Trophoblast cell (in vitro differentiated cells and primary cell): ENCODE measurements around the gene PUS1.

Source experiments
- DNase-seq, 2 donors: peaks; one replicate each; pipeline ENCODE4 v3.0.0-alpha.2; 2016
- H2AFZ ChIP-seq: 2 replicates; pipeline ENCODE4 v1.6.1; 2013; ENCODE audit warnings: low read length, moderate library complexity, mild to moderate bottlenecking; ENCODE audit not compliant: insufficient read depth, poor library complexity
- H2AK5ac ChIP-seq: 2 replicates; pipeline ENCODE4 v1.6.1; 2013; ENCODE audit warnings: mild to moderate bottlenecking, low read length
- H2BK120ac ChIP-seq: 2 replicates; pipeline ENCODE4 v1.6.1; 2013; ENCODE audit warnings: low read length, mild to moderate bottlenecking, moderate library complexity; ENCODE audit not compliant: insufficient read depth, poor library complexity
- H2BK12ac ChIP-seq: 2 replicates; pipeline ENCODE4 v1.6.1; 2013; ENCODE audit warnings: mild to moderate bottlenecking, low read length, moderate library complexity
- H2BK5ac ChIP-seq: 2 replicates; pipeline ENCODE4 v1.6.1; 2013; ENCODE audit warnings: low read length, low read depth, moderate library complexity, mild to moderate bottlenecking; ENCODE audit not compliant: poor library complexity
- H3K14ac ChIP-seq: 2 replicates; pipeline ENCODE4 v1.6.1; 2013; ENCODE audit warnings: mild to moderate bottlenecking, low read length
- H3K18ac ChIP-seq: 2 replicates; pipeline ENCODE4 v1.6.1; 2013; ENCODE audit warnings: mild to moderate bottlenecking, low read length
- H3K23ac ChIP-seq: 2 replicates; pipeline ENCODE4 v1.6.1; 2013; ENCODE audit warnings: low read length
- H3K27ac ChIP-seq: 2 replicates; pipeline ENCODE4 v1.5.1; 2013; ENCODE audit warnings: low read depth, mild to moderate bottlenecking, inconsistent platforms, low read length, moderate library complexity
- H3K27me3 ChIP-seq: 2 replicates; pipeline ENCODE4 v1.6.1; 2013; ENCODE audit warnings: inconsistent platforms, mild to moderate bottlenecking, low read length, moderate library complexity; ENCODE audit not compliant: insufficient read depth
- H3K36me3 ChIP-seq, 2 experiments: 1 replicate in 1 of 2; 2 replicates in 1 of 2; pipeline ENCODE4 v1.6.1; 2013; ENCODE audit warnings: low read length in 2 of 2, mild to moderate bottlenecking in 2 of 2, moderate library complexity in 1 of 2; ENCODE audit not compliant: insufficient read depth in 2 of 2, control insufficient read depth in 1 of 2
- H3K4ac ChIP-seq: 2 replicates; pipeline ENCODE4 v1.6.1; 2013; ENCODE audit warnings: low read depth, mild to moderate bottlenecking, low read length, moderate library complexity
- H3K4me1 ChIP-seq, 2 experiments: 1 replicate in 1 of 2; 2 replicates in 1 of 2; pipeline ENCODE4 v1.6.1; 2013; ENCODE audit warnings: low read length in 2 of 2, mild to moderate bottlenecking in 2 of 2, moderate library complexity in 1 of 2; ENCODE audit not compliant: insufficient read depth in 2 of 2, control insufficient read depth in 1 of 2
- H3K4me2 ChIP-seq: 2 replicates; pipeline ENCODE4 v1.6.1; 2013; ENCODE audit warnings: inconsistent platforms, mild to moderate bottlenecking, low read length, moderate library complexity
- H3K4me3 ChIP-seq: 2 replicates; pipeline ENCODE4 v1.5.1; 2013; ENCODE audit warnings: mild to moderate bottlenecking, low read depth, low read length, inconsistent platforms
- H3K79me1 ChIP-seq: one replicate; pipeline ENCODE4 v1.6.1; 2013; ENCODE audit warnings: low read length
- H3K79me2 ChIP-seq: 2 replicates; pipeline ENCODE4 v1.6.1; 2013; ENCODE audit warnings: low read length, mild to moderate bottlenecking; ENCODE audit not compliant: control insufficient read depth, insufficient read depth, poor library complexity
- H3K9ac ChIP-seq: 2 replicates; pipeline ENCODE4 v1.6.1; 2013; ENCODE audit warnings: mild to moderate bottlenecking, low read length
- H3K9me3 ChIP-seq: 2 replicates; pipeline ENCODE4 v1.6.1; 2013; ENCODE audit warnings: low read depth, mild to moderate bottlenecking, control low read depth, inconsistent platforms, low read length; ENCODE audit not compliant: insufficient read depth
- H4K12ac ChIP-seq: 2 replicates; pipeline ENCODE4 v1.6.1; 2013; ENCODE audit warnings: low read depth, mild to moderate bottlenecking, low read length, moderate library complexity
- H4K8ac ChIP-seq: 2 replicates; pipeline ENCODE4 v1.6.1; 2013; ENCODE audit warnings: low read depth, mild to moderate bottlenecking, low read length, moderate library complexity
- H4K91ac ChIP-seq: one replicate; pipeline ENCODE4 v1.6.1; 2013; ENCODE audit warnings: low read depth, mild to moderate bottlenecking, low read length, moderate library complexity
- WGBS: extraction: QIAGEN DNeasy Blood & Tissue Kit; methylation state at CpG from one replicate; pipeline ENCODE4 v1.1.7; 2013; ENCODE audit warnings: missing lambda C conversion rate; ENCODE audit not compliant: insufficient read length, insufficient coverage; ENCODE audit errors: extremely low coverage; 5-methylcytosine and 5-hydroxymethylcytosine counted together

Gene PUS1

GRCh38 chr12:131938082-131938481, 9.0 kb downstream of the PUS1 start:
- H3K4me1 ChIP-seq = no peaks in the 10 kb centered on the region
- WGBS = no CpG with 5 or more reads among the region's 7 CpGs
- no peak overlapping the region for H4K8ac ChIP-seq
- H2AK5ac ChIP-seq = no peak overlapping the region
- H2BK12ac ChIP-seq = no peak overlapping the region
- H3K18ac ChIP-seq = no peak overlapping the region
- peaks cover 50 to 51% of the 10 kb centered on the region in 2 experiments for H3K36me3 ChIP-seq
- H4K91ac ChIP-seq = no peak overlapping the region
- H3K14ac ChIP-seq = no peak overlapping the region
- DNase-seq = no peak
- H3K4me2 ChIP-seq = no peak overlapping the region
- H3K4me3 ChIP-seq = no peak overlapping the region
- H2AFZ ChIP-seq = no peak overlapping the region
- no peak overlapping the region for H3K9ac ChIP-seq
- H2BK120ac ChIP-seq = no peak overlapping the region
- H3K79me2 ChIP-seq = no peaks in the 10 kb centered on the region
- peaks cover 1% of the 10 kb centered on the region for H3K9me3 ChIP-seq
- no peak overlapping the region for H3K4ac ChIP-seq
- H4K12ac ChIP-seq = no peak overlapping the region
- H2BK5ac ChIP-seq = no peak overlapping the region
- H3K23ac ChIP-seq = no peak overlapping the region
- no peaks in the 10 kb centered on the region for H3K27me3 ChIP-seq
- H3K27ac ChIP-seq = no peak overlapping the region
- no peaks in the 10 kb centered on the region for H3K79me1 ChIP-seq

GRCh38 chr12:131939007-131939406, 9.9 kb downstream of the PUS1 start:
- no peak overlapping the region for H3K23ac ChIP-seq
- H2AFZ ChIP-seq = no peak overlapping the region
- H2BK12ac ChIP-seq = no peak overlapping the region
- WGBS = no CpG with 5 or more reads among the region's 16 CpGs
- H3K18ac ChIP-seq = no peak overlapping the region
- H3K27me3 ChIP-seq = no peaks in the 10 kb centered on the region
- peaks cover 48 to 51% of the 10 kb centered on the region in 2 experiments for H3K36me3 ChIP-seq
- no peak overlapping the region for H3K9ac ChIP-seq
- H2AK5ac ChIP-seq = no peak overlapping the region
- no peaks in the 10 kb centered on the region for H3K79me2 ChIP-seq
- H3K27ac ChIP-seq = no peak overlapping the region
- no peak overlapping the region for H4K8ac ChIP-seq
- no peak overlapping the region for H2BK5ac ChIP-seq
- no peak overlapping the region for H4K12ac ChIP-seq
- H3K14ac ChIP-seq = no peak overlapping the region
- DNase-seq = no peak
- H3K4me2 ChIP-seq = no peak overlapping the region
- no peak overlapping the region for H3K4ac ChIP-seq
- no peaks in the 10 kb centered on the region for H3K79me1 ChIP-seq
- H2BK120ac ChIP-seq = no peak overlapping the region
- H3K4me3 ChIP-seq = no peak overlapping the region
- H4K91ac ChIP-seq = no peak overlapping the region
- H3K9me3 ChIP-seq = peaks cover 1% of the 10 kb centered on the region
- no peaks in the 10 kb centered on the region for H3K4me1 ChIP-seq

GRCh38 chr12:131940141-131940547, 11.1 kb downstream of the PUS1 start:
- no peak for DNase-seq
- no peaks in the 10 kb centered on the region for H3K79me1 ChIP-seq
- no peak overlapping the region for H4K91ac ChIP-seq

GRCh38 chr12:131941116-131941986, 12.3 kb downstream of the PUS1 start:
- Histone ChIP-seq H3K9me3 (peaks cover 5% of the 10 kb centered on the region), H2BK12ac (no peak overlapping the region), H4K8ac (no peak overlapping the region), H3K18ac (no peak overlapping the region), H2AK5ac (no peak overlapping the region), H2BK5ac (no peak overlapping the region), H3K27ac (no peak overlapping the region), H3K4me3 (no peak overlapping the region), H3K14ac (no peak overlapping the region), H4K91ac (no peak overlapping the region), H3K4me2 (no peak overlapping the region), H3K36me3 (peaks cover 45 to 51% of the 10 kb centered on the region in 2 experiments), H3K9ac (no peak overlapping the region), H2BK120ac (no peak overlapping the region), H3K23ac (no peak overlapping the region), H4K12ac (no peak overlapping the region), H3K4ac (no peak overlapping the region), H3K79me2 (no peaks in the 10 kb centered on the region), H3K79me1 (no peaks in the 10 kb centered on the region), H2AFZ (no peak overlapping the region), H3K27me3 (no peaks in the 10 kb centered on the region), H3K4me1 (no peaks in the 10 kb centered on the region)
- no peak for DNase-seq
- no CpG with 5 or more reads among the region's 46 CpGs for whole genome bisulfite sequencing

More at GRCh38 chr12:131940141-131940547, 11.1 kb downstream of the PUS1 start:
- Histone ChIP-seq H3K4ac (no peak overlapping the region), H2AFZ (no peak overlapping the region), H3K4me3 (no peak overlapping the region), H3K9me3 (peaks cover 5% of the 10 kb centered on the region), H3K4me2 (no peak overlapping the region), H3K4me1 (no peaks in the 10 kb centered on the region), H3K27me3 (no peaks in the 10 kb centered on the region), H3K9ac (no peak overlapping the region), H3K79me2 (no peaks in the 10 kb centered on the region), H3K14ac (no peak overlapping the region), H2BK5ac (no peak overlapping the region), H4K12ac (no peak overlapping the region), H3K23ac (no peak overlapping the region), H4K8ac (no peak overlapping the region), H2AK5ac (no peak overlapping the region), H2BK120ac (no peak overlapping the region), H3K36me3 (peaks cover 50 to 51% of the 10 kb centered on the region in 2 experiments), H3K27ac (no peak overlapping the region), H2BK12ac (no peak overlapping the region), H3K18ac (no peak overlapping the region)
- no CpG with 5 or more reads among the region's 8 CpGs for WGBS
